HuH-7 (cell line): ENCODE measurements around the gene TRPC6.
"Not testable (repeated sequence)": the region's sequence is repeated elsewhere in the genome, so short reads cannot be mapped to it uniquely, and the experiment has no call there.

Source experiments
- DNase-seq: peaks from one replicate; pipeline ENCODE4 v3.0.0; 2011; ENCODE audit warnings: low spot score

The TRPC6 gene

GRCh38 chr11:101521821-101522220 lies 62.0 kb downstream of the TRPC6 start:
- no peak for DNase-seq

- DNase-seq = no peak
Observed at GRCh38 chr11:101516546-101516945, 67.3 kb downstream of the TRPC6 start.

GRCh38 chr11:101511065-101511464 lies 72.7 kb downstream of the TRPC6 start:
- no peak for DNase-seq

GRCh38 chr11:101510591-101510990 lies 73.2 kb downstream of the TRPC6 start:
- DNase-seq = no peak

GRCh38 chr11:101509922-101510321 lies 73.9 kb downstream of the TRPC6 start:
- DNase-seq = no peak

- DNase-seq = no peak
Observed at GRCh38 chr11:101508370-101508769, 75.4 kb downstream of the TRPC6 start.

GRCh38 chr11:101498891-101499290 lies 84.9 kb downstream of the TRPC6 start:
- DNase-seq = no peak

GRCh38 chr11:101497291-101497690 lies 86.5 kb downstream of the TRPC6 start:
- no peak for DNase-seq

- no peak for DNase-seq
Observed at GRCh38 chr11:101487775-101488174, 96.0 kb downstream of the TRPC6 start.

- no peak for DNase-seq
Observed at GRCh38 chr11:101482556-101483124, 101.2 kb downstream of the TRPC6 start.

GRCh38 chr11:101478587-101479369 lies 105.0 kb downstream of the TRPC6 start:
- no peak for DNase-seq

GRCh38 chr11:101477926-101478325 lies 105.9 kb downstream of the TRPC6 start:
- DNase-seq = no peak

- no peak for DNase-seq
Observed at GRCh38 chr11:101476191-101476590, 107.6 kb downstream of the TRPC6 start.

- DNase-seq = no peak
Observed at GRCh38 chr11:101475699-101476098, 108.1 kb downstream of the TRPC6 start.

GRCh38 chr11:101474666-101475065 lies 109.1 kb downstream of the TRPC6 start:
- no peak for DNase-seq

GRCh38 chr11:101470881-101471520 lies 112.8 kb downstream of the TRPC6 start:
- DNase-seq = no peak

GRCh38 chr11:101470419-101470818 lies 113.4 kb downstream of the TRPC6 start:
- DNase-seq = no peak

GRCh38 chr11:101466352-101466751 lies 117.5 kb downstream of the TRPC6 start:
- DNase-seq = no peak

- not testable (repeated sequence) for DNase-seq
Observed at GRCh38 chr11:101464388-101464787, 119.4 kb downstream of the TRPC6 start.

- DNase-seq = no peak
Observed at GRCh38 chr11:101459020-101459419, 124.8 kb downstream of the TRPC6 start.

- DNase-seq = no peak
Observed at GRCh38 chr11:101458161-101458560, 125.6 kb downstream of the TRPC6 start.

GRCh38 chr11:101456812-101457211 lies 127.0 kb downstream of the TRPC6 start:
- no peak for DNase-seq

GRCh38 chr11:101453682-101454081 lies 130.1 kb downstream of the TRPC6 start:
- no peak for DNase-seq
